Epithelial cell of proximal tubule (primary cell): ENCODE results near the gene DIAPH3. TPM values are rescaled to one million over a fixed set of nuclear protein-coding genes. Genes with fewer than 3 reads are reported as not detected.

ENCODE experiments used
- DNase-seq: peaks from one replicate; pipeline ENCODE4 v3.0.0-alpha.2; 2011; ENCODE audit warnings: low read depth
- H3K4me3 ChIP-seq: 2 replicates; pipeline ENCODE4 v1.5.1; 2011; ENCODE audit warnings: low read depth, mild to moderate bottlenecking, low read length
- CTCF ChIP-seq: conservative IDR thresholded peaks from 2 replicates; pipeline ENCODE4 v1.5.1; 2012; ENCODE audit warnings: low read depth, mild to moderate bottlenecking, low read length
- total RNA-seq: library from RNA; depleted of rRNA; stranded (reverse); fragments of >200 nt; gene quantifications from 2 replicates; pipeline ENCODE4 v1.2.3, GENCODE V29; 2015

DIAPH3 gene
- total RNA-seq, 1 donor from 2014 or later: 48.0 TPM

- TF ChIP-seq CTCF: no peak
- DNase-seq: no peak
- H3K4me3 ChIP-seq: no peak overlapping the region
These were observed 150.6 kb downstream of the DIAPH3 start for GRCh38 chr13:60013166-60013565.

GRCh38 chr13:60012488-60012887 is 151.2 kb downstream of the DIAPH3 start:
- TF ChIP-seq CTCF: no peak
- peak; percentile 59 for DNase-seq
- no peak overlapping the region for H3K4me3 ChIP-seq

GRCh38 chr13:60009300-60010253 is 154.2 kb downstream of the DIAPH3 start:
- H3K4me3 ChIP-seq: no peak overlapping the region
- no peak for TF ChIP-seq CTCF
- DNase-seq: no peak

GRCh38 chr13:60001889-60002288 is 161.8 kb downstream of the DIAPH3 start:
- DNase-seq: peak; percentile 27
- H3K4me3 ChIP-seq: no peak overlapping the region
- TF ChIP-seq CTCF: no peak

- no peak for TF ChIP-seq CTCF
- no peak for DNase-seq
- H3K4me3 ChIP-seq: no peak overlapping the region
These were observed 162.8 kb downstream of the DIAPH3 start for GRCh38 chr13:60000976-60001375.

GRCh38 chr13:60000081-60000480 is 163.6 kb downstream of the DIAPH3 start:
- no peak overlapping the region for H3K4me3 ChIP-seq
- no peak for DNase-seq
- TF ChIP-seq CTCF: no peak

- no peak for TF ChIP-seq CTCF
- no peak overlapping the region for H3K4me3 ChIP-seq
- DNase-seq: no peak
These were observed 165.8 kb downstream of the DIAPH3 start for GRCh38 chr13:59997976-59998375.
